Hepatocyte (in vitro differentiated cells): ENCODE results near the gene PPFIA4. TPM values are rescaled to one million over a fixed set of nuclear protein-coding genes. Genes with fewer than 3 reads are reported as not detected.

Experiments used
- DNase-seq: peaks from one replicate; pipeline ENCODE4 v3.0.0-alpha.2; 2016; ENCODE audit warnings: low spot score
- H2AFZ ChIP-seq: fragments of 200-600 bp; sonication (generic); 2 replicates; pipeline ENCODE4 v1.6.0; 2016; ENCODE audit warnings: antibody characterized with exemption, mild to moderate bottlenecking
- H3K27ac ChIP-seq: fragments of 200-600 bp; sonication (generic); 2 replicates; pipeline ENCODE4 v1.5.1; 2016; ENCODE audit warnings: mild to moderate bottlenecking
- H3K27me3 ChIP-seq: fragments of 200-600 bp; sonication (generic); 2 replicates; pipeline ENCODE4 v1.6.1; 2016
- H3K36me3 ChIP-seq: fragments of 200-600 bp; sonication (generic); replicated peaks from 2 replicates; pipeline ENCODE4 v1.5.1; 2016; ENCODE audit warnings: low read depth; ENCODE audit not compliant: insufficient read depth
- H3K4me1 ChIP-seq: fragments of 200-600 bp; sonication (generic); 2 replicates; pipeline ENCODE4 v1.5.1; 2016; ENCODE audit warnings: mild to moderate bottlenecking, moderate library complexity; ENCODE audit not compliant: insufficient read depth
- H3K4me2 ChIP-seq: fragments of 200-600 bp; sonication (generic); 2 replicates; pipeline ENCODE4 v1.6.0; 2016
- H3K4me3 ChIP-seq: fragments of 200-600 bp; sonication (generic); 2 replicates; pipeline ENCODE4 v1.5.1; 2016; ENCODE audit warnings: mild to moderate bottlenecking
- H3K79me2 ChIP-seq: fragments of 200-600 bp; sonication (generic); 2 replicates; pipeline ENCODE4 v1.6.0; 2017; ENCODE audit warnings: mild to moderate bottlenecking
- H3K9me2 ChIP-seq: fragments of 200-600 bp; sonication (generic); replicated peaks from 2 replicates; pipeline ENCODE4 v1.6.0; 2017; ENCODE audit warnings: mild to moderate bottlenecking; ENCODE audit not compliant: insufficient read depth
- H3K9me3 ChIP-seq: fragments of 200-600 bp; sonication (generic); 2 replicates; pipeline ENCODE4 v1.5.1; 2016; ENCODE audit warnings: low read depth, mild to moderate bottlenecking
- H4K20me1 ChIP-seq: fragments of 200-600 bp; sonication (generic); 2 replicates; pipeline ENCODE4 v1.6.0; 2016; ENCODE audit warnings: mild to moderate bottlenecking; ENCODE audit not compliant: insufficient read depth, poor library complexity, severe bottlenecking
- EZH2 ChIP-seq: fragments of 200-600 bp; sonication (generic); IDR thresholded peaks from 2 replicates; pipeline ENCODE4 v1.6.1; 2016; ENCODE audit warnings: antibody characterized with exemption, mild to moderate bottlenecking, borderline replicate concordance
- EZH2phosphoT487 ChIP-seq: fragments of 200-600 bp; sonication (generic); IDR thresholded peaks from one replicate; pipeline ENCODE4 v1.6.1; 2018; ENCODE audit warnings: antibody characterized with exemption, mild to moderate bottlenecking, low read depth, moderate library complexity; ENCODE audit not compliant: unreplicated experiment, severe bottlenecking
- WGBS: methylation state at CpG from one replicate; pipeline ENCODE4 v1.1.6; 2016; ENCODE audit warnings: low lambda C conversion rate; ENCODE audit errors: missing lambda C conversion rate; 5-methylcytosine and 5-hydroxymethylcytosine counted together
- polyA plus RNA-seq: library from polyadenylated mRNA; unstranded; fragments of >200 nt; fragmentation: Nextera tagmentation; extraction: Ambion mirVana; gene quantifications from 2 replicates; pipeline ENCODE4 v1.2.1, GENCODE V29; 2016
- total RNA-seq: library from RNA; depleted of rRNA; stranded (reverse); fragments of >200 nt; gene quantifications from 2 replicates; pipeline ENCODE4 v1.2.3, GENCODE V29; 2014
- TF ChIP-seq, protein P1 (sequence below): fragments of 200-600 bp; sonication (generic); IDR thresholded peaks from 2 replicates; pipeline ENCODE4 v1.5.1; 2016; ENCODE audit warnings: antibody characterized with exemption, mild to moderate bottlenecking; ENCODE audit not compliant: poor library complexity

Gene PPFIA4
- total and polyA plus RNA-seq, 2 experiments from 2014 or later: 1.4 to 1.7 TPM

DNA sequence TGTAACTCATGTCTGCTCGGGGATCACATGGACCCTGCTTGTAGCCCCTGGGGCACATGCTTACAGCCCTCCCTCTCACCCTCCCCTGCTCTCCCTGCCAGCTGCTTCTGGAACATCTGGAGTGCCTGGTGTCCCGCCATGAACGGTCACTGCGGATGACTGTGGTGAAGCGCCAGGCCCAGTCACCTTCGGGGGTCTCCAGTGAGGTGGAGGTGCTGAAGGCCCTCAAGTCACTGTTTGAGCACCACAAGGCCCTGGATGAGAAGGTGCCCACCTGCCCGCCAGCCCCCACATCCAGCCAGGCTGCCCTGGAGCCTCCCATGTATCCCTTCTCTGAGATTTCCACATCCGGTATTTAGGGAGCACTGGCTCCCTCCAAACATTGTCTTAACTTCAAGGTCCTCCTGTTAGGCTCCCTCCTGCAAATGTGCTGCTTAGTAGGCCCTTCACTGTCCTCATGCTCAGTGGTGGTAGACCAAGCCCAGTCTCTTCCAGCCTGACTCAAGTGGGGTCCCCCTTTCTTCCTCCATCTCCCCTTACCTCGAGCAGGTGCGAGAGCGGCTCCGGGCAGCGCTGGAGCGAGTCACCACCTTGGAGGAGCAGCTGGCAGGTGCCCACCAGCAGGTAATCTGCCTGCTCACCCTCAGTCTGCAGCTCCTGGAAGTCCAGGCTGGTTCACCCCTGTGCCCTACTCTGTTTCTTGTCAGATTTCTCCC lies 17.7 kb downstream of the PPFIA4 start:
- Histone ChIP-seq H2AFZ (no peak overlapping the region), H3K27me3 (no peaks in the 10 kb centered on the region), H4K20me1 (no peaks in the 10 kb centered on the region), H3K4me2 (no peak overlapping the region), H3K36me3 (no peaks in the 10 kb centered on the region), H3K4me3 (no peak overlapping the region), H3K79me2 (no peaks in the 10 kb centered on the region), H3K4me1 (peaks cover 11% of the 10 kb centered on the region), H3K27ac (no peak overlapping the region), H3K9me2 (no peaks in the 10 kb centered on the region), H3K9me3 (no peaks in the 10 kb centered on the region)
- DNase-seq: no peak
- WGBS: 99% methylated on average over 14 of the region's 14 CpGs
- TF ChIP-seq, protein P1, sequence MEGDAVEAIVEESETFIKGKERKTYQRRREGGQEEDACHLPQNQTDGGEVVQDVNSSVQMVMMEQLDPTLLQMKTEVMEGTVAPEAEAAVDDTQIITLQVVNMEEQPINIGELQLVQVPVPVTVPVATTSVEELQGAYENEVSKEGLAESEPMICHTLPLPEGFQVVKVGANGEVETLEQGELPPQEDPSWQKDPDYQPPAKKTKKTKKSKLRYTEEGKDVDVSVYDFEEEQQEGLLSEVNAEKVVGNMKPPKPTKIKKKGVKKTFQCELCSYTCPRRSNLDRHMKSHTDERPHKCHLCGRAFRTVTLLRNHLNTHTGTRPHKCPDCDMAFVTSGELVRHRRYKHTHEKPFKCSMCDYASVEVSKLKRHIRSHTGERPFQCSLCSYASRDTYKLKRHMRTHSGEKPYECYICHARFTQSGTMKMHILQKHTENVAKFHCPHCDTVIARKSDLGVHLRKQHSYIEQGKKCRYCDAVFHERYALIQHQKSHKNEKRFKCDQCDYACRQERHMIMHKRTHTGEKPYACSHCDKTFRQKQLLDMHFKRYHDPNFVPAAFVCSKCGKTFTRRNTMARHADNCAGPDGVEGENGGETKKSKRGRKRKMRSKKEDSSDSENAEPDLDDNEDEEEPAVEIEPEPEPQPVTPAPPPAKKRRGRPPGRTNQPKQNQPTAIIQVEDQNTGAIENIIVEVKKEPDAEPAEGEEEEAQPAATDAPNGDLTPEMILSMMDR: no peak
- TF ChIP-seq EZH2phosphoT487 (no peak), EZH2 (no peak)

- 83% methylated on average over 7 of the region's 7 CpGs for WGBS
- H2AFZ ChIP-seq: no peak overlapping the region
- no peaks in the 10 kb centered on the region for H3K9me3 ChIP-seq
- H3K36me3 ChIP-seq: no peaks in the 10 kb centered on the region
- H3K4me1 ChIP-seq: peaks cover 11% of the 10 kb centered on the region
- no peaks in the 10 kb centered on the region for H4K20me1 ChIP-seq
- H3K27ac ChIP-seq: no peak overlapping the region
- TF ChIP-seq, protein P1: no peak
- TF ChIP-seq EZH2phosphoT487 (no peak), EZH2 (no peak)
- DNase-seq: no peak
- no peaks in the 10 kb centered on the region for H3K9me2 ChIP-seq
- no peak overlapping the region for H3K4me2 ChIP-seq
- no peaks in the 10 kb centered on the region for H3K27me3 ChIP-seq
- H3K79me2 ChIP-seq: no peaks in the 10 kb centered on the region
- H3K4me3 ChIP-seq: no peak overlapping the region
These were observed 18.4 kb downstream of the PPFIA4 start for GRCh38 chr1:203044546-203045250.

- TF ChIP-seq EZH2: no peak
- TF ChIP-seq EZH2phosphoT487: no peak
- TF ChIP-seq, protein P1: no peak
- Histone ChIP-seq H3K79me2 (no peaks in the 10 kb centered on the region), H2AFZ (no peak overlapping the region), H3K27me3 (no peaks in the 10 kb centered on the region), H3K4me2 (no peak overlapping the region), H3K27ac (no peak overlapping the region), H3K4me3 (no peak overlapping the region), H3K9me3 (no peaks in the 10 kb centered on the region), H3K9me2 (no peaks in the 10 kb centered on the region), H3K36me3 (no peaks in the 10 kb centered on the region), H3K4me1 (peaks cover 6% of the 10 kb centered on the region), H4K20me1 (no peaks in the 10 kb centered on the region)
- 93% methylated on average over 17 of the region's 17 CpGs for WGBS
- DNase-seq: no peak
These were observed 19.0 kb downstream of the PPFIA4 start for GRCh38 chr1:203045336-203045735.
